GM18873 (cell line): ENCODE measurements around the gene TMEM270.

Source experiments
- ATAC-seq: cut with Tn5 transposase; IDR thresholded peaks from one replicate; pipeline ENCODE4 v1.9.1; 2021; ENCODE audit warnings: mild to moderate bottlenecking, moderate library complexity, moderate number of reproducible peaks; ENCODE audit not compliant: unreplicated experiment, low FRiP score

The TMEM270 gene

GRCh38 chr7:73851410-73852338 is 9.3 kb upstream of the TMEM270 start:
- no peak for ATAC-seq

GRCh38 chr7:73852500-73852899 is 8.5 kb upstream of the TMEM270 start:
- no peak for ATAC-seq

- no peak for ATAC-seq
Measured at GRCh38 chr7:73856941-73857340, 4.0 kb upstream of the TMEM270 start.

DNA sequence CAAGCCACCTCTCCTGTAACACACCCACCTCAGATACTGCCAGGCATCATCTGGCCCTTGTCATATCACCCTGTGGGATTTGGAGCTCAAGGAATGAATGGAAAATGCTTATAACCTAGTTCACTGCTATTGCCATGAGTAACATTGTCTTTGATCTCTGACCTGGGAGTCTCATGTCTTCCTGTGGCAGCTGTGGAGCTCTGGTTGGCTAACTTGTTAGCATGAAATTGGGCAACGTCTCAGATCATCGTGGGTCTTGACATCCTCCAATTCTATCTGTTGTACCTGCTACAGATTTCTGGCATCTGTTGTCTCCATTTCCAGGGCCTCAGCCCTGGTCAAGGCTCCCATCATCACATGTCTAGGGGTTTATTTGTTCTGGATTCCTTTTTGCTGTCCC is 2.2 kb upstream of the TMEM270 start:
- ATAC-seq: no peak

DNA sequence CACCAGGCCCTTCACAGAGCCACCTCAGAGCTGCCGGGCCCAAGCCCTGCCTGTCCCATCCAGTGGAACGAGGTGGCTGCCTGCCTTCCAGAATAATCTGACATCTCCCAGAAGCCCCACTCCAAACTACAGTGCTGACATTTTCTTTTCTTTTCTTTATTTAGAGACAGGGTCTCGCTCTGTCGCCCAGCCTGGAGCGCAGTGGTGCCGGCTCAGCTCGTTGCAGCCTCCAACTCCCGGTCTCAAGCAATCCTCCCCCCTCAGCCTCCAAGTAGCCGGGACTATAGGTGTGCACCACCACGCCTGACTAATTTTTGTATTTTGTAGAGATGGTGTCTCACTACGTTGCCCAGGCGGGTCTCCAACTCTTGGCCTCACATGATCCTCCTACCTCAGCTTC is 346 bp downstream of the TMEM270 start:
- no peak for ATAC-seq

- ATAC-seq: no peak
Measured at GRCh38 chr7:73864981-73865711, 4.2 kb downstream of the TMEM270 start.

DNA sequence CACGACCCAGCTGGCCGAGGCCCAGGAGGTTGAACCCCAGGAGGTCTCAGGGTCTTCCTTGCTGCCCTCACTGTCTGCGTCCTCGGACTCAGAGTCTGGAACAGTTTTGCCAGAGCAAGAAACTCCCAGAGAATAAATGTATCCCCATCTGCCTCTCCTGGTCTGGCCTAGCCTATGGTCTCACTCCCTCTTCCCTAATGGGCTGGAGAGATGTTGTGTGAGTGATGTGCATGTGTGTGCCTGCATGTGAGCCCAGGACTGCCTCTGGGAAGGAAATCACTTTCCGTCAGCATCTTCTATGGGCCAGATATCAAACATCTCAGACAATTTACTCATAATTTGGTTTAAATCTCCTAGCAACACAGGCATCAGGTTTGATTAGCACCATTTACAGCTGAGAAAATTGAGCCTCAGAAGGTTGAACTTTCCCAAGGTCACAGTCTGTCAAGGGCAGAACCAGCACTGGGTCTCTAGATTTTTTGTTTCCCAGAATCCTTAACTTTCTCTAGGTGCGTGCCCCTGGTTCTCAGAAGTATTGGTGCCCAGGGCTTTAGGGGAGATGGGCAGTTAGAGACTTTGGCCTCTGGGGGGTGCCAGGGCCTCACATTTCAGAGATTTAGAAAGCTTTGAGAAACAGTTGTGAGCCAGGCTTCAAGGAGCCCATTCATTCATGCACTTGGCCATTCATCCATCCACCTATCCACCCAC is 4.9 kb downstream of the TMEM270 start:
- no peak for ATAC-seq

- no peak for ATAC-seq
Measured at GRCh38 chr7:73866446-73866767, 5.4 kb downstream of the TMEM270 start.

DNA sequence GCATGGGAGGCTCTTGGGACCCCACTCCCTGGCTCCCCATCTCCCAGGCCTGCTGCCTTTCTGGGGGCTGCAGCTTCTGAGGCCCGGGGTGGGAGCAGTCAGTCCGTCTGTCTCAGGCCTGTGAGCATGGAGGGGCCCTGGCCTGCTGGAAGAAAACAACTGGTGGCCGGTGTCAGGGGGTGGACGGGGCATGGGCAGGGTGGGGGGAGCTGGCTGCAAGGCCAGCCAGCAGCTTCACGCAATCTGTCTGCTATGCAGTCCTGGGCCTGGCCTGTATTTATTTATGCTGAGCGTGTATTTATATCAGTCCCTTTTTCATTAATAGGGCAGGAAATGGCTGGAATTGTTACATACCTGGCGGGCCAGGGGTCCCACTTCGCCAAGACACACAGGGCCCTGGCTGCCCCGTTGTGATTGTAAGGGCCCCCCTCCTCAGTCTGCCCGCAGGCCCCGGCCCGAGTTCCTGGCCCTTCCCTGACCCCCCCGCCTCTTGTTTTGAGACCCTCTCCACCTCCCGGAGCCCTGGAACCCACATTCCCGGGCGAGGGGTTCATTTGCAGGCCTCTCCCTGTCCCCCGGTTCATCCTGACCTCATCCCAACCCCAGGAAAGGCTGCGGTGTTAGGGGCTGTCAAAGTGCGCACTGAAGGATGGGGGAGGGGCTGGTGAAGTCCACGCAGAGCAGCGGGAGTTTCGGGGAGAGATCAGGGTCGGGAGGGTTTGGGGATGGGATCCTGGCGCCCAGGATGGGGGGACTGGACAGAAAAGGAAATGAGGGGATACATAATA is 8.2 kb downstream of the TMEM270 start:
- no peak for ATAC-seq

GRCh38 chr7:73870041-73870492 is 9.1 kb downstream of the TMEM270 start:
- no peak for ATAC-seq

DNA sequence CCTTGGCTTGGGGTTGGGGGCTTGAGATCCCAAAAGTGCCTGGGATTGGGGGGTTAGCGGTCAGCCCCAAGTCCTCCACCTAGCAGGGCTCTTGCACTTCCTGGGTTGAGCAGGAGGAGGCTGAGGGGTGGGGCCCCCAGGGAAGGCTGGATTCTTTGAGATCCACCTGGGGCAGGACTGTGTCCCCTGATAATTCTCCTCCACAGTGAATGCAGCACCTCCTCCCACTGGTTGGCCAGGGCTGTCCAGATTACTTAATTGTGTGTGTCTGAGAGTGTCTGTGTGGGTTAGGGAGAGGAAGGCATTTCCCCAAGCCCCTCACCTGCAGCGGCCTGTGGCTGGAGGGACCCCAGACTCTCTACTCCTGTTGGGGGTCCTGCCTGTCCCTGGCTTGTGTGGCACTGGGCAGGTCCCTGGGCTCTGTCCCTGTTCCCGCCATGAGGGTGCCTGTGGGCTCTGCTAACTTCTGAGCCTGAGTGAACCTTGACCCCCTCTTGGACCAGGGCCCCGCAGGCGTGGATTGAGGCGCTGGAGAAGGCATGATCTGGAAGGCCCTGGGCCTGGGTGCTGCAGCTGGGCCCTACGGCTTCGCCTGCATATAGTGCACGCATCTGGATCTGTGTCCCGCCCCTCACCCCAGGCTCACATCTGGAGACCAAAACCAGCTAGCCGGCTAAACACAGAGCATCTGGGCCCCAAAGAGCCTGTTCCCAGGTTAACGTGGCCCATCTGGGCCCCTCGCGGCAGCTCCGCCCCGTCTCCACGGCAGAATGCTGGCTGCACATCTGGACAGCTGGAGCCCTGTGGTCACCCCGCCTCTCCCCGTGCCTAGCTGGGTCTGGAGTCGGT is 10.4 kb downstream of the TMEM270 start:
- ATAC-seq: no peak

DNA sequence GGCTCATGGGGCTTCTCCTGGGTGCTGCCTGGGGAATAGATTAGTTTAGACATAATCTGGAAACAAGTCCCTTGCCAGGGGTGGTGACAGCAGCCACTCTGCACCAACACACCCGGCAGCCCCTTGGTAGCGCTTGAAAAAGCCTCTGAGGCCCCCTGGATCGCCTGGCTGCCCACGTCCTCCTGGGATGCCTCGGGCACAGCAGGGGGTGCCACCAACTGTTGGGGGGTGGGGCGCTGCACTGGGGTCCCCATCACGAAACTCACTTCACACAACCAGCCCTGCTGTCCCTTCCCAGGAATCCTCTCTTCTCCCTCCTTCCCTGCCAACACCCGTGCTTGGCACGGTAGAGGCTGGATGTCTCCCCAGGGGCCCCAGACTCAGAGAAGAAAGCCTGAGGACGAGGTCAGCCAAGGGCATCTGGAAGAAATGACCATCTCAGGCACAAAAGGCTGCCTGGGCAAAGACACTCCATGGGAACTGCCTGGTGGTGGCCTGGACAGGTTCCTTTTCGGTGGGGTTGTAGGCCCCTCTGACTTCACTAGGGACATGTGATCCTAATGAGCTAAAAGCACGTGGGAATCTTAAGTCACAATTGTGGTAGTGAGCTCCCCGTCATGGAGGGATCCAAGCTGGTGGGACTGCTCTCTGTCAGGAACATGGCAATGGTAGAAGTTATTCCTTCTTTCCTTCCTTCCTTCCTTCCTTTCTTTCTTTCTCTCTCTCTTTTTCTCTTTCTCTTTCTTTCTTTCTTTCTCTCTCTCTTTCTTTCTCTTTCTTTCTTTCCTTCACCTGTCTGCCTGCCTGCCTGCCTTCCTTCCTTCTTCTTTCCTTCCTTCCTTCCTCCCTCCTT is 11.3 kb downstream of the TMEM270 start:
- no peak for ATAC-seq

- ATAC-seq: no peak
Measured at GRCh38 chr7:73876361-73876760, 15.4 kb downstream of the TMEM270 start.

DNA sequence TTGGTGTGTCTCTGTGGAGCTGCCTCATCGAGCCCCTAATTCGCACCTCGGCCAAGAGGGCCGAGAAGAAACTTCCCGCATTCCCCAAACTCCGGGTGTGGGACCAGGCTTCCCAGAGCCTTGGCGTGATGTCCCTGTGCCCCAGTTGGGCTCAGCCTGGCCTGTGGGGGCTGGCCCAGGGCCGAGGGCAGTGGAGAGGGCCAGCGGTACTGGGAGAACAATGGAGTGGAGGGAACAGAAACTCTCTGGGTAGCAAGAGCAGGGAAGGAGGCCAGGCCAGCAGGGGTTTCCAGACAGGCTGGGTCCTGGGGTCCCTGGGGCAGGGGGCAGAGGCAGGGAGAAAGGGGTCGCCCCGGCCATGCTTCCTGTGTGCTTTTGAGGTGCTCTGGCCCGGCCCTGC is 16.0 kb downstream of the TMEM270 start:
- no peak for ATAC-seq

DNA sequence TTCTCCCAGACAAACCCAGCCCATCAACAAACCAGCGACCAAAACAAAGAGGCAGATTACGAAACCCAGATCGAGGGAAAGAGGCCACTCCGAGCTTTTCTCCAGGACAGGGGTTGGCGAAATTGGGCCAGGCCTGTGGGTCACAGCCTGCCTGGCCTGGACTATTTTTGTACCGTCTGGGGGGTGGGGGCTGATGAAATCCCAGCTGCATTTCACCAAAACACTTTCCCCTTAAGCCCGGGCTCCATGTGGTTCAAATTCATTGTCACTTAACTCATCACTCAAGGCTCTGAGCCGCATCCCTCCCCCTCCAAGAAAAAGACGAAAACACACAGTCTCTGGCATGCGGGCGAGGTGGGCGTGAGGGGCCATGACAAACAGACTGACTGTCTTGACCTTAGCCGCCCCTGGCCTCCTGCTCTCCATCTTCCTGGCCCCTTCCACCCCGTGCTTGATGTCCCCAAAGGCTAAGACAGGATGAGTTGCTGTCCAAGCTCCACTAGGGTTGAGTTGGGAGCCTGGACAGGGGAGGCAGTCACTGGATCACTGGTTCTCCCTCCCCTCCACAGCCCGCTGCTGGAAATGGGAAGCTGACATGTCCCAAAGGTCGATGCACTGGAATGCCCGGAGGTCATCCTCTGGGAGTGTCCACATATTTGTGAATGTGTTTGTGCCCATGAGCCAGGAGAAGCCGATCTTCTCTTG is 19.2 kb downstream of the TMEM270 start:
- ATAC-seq: no peak

- ATAC-seq: no peak
Measured at GRCh38 chr7:73880755-73881328, 19.9 kb downstream of the TMEM270 start.

DNA sequence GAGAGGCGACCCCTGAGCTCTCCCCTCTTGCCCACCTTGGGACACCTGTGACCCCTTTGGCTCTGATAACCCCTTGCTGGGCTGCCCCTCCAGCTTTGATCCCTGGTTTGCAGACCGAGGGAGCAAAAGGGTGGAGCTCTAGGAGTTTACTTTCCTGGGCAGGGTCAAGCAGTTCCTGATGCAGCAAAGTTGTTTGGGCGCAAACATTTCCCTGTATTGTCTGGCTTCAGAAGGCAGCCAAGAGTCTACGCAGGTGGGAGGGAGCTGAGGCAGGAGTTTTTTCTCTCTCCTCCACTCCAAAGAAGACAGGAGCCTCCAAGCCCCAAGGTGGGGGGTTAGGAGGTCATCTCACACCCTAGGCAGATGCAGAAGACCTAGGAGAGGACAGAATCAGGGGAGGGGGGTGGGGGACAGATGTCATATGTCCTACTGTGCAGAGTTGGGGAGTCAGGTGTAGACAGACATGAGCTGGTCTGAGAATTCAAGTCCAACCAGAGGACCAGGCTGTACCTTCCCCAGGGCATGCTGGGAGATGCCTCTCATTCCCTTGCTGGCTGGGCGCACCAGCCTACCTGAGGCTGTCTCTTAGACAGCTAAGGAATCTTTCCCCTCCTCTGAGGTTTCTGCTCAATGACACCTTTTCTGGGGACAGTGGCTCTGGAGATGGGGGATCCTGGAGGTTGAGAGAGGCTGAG is 20.5 kb downstream of the TMEM270 start:
- ATAC-seq: no peak
